ENCODE results near the gene PHACTR3.

Gene PHACTR3

GRCh38 chr20:59673998-59674445, 69.7 kb downstream of the PHACTR3 start:
- TF ChIP-seq CTCF (IDR thresholded peaks at IDR 0.05; ENCODE audit: extremely low read depth, missing control alignments): no peak
- no peak for DNase-seq (ENCODE audit: low spot score)

DNA sequence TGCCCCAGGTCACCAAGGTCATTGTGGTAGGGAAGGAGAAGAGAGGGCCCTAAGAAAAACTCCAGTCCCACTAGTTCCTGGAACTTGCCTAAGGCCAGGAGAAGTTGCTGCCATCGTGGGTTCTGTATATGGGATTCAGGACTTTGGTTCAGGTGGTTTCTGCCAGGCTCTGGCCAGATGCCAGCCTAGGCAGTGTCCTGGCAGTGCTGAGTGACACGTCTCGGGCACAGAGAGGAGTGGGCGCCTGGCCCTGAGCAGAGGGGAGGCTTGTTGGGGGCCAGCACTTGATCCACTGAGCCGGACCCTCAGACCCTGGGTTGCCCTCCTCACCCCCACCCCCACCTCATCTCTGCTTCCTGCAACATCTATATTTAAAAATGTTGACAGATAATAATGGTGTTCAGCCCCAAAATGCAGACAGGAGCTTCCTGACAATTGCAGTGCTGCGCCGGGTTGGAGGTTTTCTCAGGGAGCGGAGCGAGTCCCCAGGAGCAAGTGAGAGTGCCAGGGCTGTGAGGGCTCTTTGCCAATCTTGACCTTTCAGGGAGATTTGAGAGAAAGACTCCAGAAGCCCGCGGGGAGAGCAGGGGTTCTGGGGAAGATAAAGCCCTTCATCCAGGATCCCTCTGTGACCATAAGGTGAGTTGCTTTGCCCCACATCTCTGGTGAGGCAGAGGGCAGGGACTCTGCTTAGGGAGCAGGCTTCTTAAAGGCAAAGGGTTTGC, 71.9 kb downstream of the PHACTR3 start:
- TF ChIP-seq CTCF (IDR thresholded peaks at IDR 0.05; ENCODE audit: extremely low read depth, missing control alignments): no peak

DNA sequence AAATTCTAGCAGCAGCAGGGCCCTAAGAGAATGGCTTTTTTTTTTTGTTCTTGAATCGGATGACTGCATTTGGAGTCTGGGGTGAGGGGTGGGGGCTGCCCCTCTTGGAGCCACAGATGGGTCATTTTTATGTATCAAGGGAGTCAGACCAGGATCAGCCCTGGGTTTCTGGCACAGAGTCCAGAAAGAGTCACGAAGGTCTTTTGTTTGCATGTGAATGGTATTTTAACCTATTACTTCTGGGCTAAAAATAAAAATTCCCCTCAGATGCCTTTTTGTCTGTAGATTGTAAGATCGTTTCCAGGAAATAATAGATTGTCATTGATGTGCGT, 72.5 kb downstream of the PHACTR3 start:
- TF ChIP-seq CTCF (IDR thresholded peaks at IDR 0.05; ENCODE audit: extremely low read depth, missing control alignments): no peak
- no peak for DNase-seq (ENCODE audit: low spot score)

More for the DNA sequence above, 71.9 kb downstream of the PHACTR3 start:
- DNase-seq (ENCODE audit: low spot score): no peak

GRCh38 chr20:59677586-59677985, 73.2 kb downstream of the PHACTR3 start:
- TF ChIP-seq CTCF (IDR thresholded peaks at IDR 0.05; ENCODE audit: extremely low read depth, missing control alignments): no peak
- no peak for DNase-seq (ENCODE audit: low spot score)

- DNase-seq (ENCODE audit: low spot score): no peak
- no peak for TF ChIP-seq CTCF (IDR thresholded peaks at IDR 0.05; ENCODE audit: extremely low read depth, missing control alignments)
Measured at GRCh38 chr20:59678288-59678687, 73.9 kb downstream of the PHACTR3 start.

- TF ChIP-seq CTCF (IDR thresholded peaks at IDR 0.05; ENCODE audit: extremely low read depth, missing control alignments): no peak
- no peak for DNase-seq (ENCODE audit: low spot score)
Measured at GRCh38 chr20:59678951-59679350, 74.6 kb downstream of the PHACTR3 start.

GRCh38 chr20:59680148-59680650, 75.9 kb downstream of the PHACTR3 start:
- TF ChIP-seq CTCF (IDR thresholded peaks at IDR 0.05; ENCODE audit: extremely low read depth, missing control alignments): no peak
- DNase-seq (ENCODE audit: low spot score): no peak

Data from GM20000 (cell line).